NCI-H82 treated with DMSO at 0.1 percent for 48 hours (cell line): Measurements from ENCODE around the gene LRRC55.
A peak's percentile ranks its signal among the peaks of the same experiment; 100 is the strongest.

Source experiments
- DNase-seq: peaks from one replicate; lab custom pipeline; 2025; ENCODE audit not compliant: unreplicated experiment; lab: John Stamatoyannopoulos, UW

Gene LRRC55

DNA sequence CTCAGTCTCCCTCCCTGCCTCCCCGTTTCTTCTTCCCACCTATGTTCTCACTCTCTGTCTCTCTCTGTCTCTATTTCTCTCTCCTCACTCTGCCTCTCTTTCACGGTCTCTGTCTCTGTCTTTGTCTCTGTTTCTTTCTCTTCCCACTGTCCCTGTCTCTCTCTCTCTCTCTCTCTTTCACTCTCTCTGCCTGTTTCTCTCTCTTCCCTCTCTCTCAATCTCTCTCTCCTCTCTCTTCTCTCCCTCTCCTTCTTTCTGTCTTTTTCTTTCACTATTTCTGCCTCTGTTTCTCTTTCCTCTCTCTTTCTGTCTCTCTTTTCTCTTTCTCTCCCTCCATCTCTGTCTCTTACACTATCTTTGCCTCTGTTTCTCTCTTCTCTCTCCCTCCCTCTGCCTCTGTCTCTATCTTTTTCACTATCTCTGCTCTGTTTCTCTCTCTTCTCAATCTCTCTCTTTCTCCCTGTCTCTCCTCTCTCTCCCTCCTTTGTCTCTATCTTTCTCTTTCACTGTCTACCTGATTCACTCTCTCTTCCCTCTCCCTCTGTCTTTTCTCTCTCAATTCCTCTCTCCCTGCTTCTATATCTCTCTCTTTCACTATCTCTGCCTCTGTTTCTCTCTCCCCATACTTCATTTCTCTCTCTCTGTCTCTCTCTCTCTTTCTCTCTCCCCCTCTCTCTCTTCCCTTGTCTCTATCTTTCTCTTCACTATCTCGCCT, 49.9 kb downstream of the LRRC55 start:
- no peak for DNase-seq

GRCh38 chr11:57233702-57234101, 51.9 kb downstream of the LRRC55 start:
- no peak for DNase-seq

DNA sequence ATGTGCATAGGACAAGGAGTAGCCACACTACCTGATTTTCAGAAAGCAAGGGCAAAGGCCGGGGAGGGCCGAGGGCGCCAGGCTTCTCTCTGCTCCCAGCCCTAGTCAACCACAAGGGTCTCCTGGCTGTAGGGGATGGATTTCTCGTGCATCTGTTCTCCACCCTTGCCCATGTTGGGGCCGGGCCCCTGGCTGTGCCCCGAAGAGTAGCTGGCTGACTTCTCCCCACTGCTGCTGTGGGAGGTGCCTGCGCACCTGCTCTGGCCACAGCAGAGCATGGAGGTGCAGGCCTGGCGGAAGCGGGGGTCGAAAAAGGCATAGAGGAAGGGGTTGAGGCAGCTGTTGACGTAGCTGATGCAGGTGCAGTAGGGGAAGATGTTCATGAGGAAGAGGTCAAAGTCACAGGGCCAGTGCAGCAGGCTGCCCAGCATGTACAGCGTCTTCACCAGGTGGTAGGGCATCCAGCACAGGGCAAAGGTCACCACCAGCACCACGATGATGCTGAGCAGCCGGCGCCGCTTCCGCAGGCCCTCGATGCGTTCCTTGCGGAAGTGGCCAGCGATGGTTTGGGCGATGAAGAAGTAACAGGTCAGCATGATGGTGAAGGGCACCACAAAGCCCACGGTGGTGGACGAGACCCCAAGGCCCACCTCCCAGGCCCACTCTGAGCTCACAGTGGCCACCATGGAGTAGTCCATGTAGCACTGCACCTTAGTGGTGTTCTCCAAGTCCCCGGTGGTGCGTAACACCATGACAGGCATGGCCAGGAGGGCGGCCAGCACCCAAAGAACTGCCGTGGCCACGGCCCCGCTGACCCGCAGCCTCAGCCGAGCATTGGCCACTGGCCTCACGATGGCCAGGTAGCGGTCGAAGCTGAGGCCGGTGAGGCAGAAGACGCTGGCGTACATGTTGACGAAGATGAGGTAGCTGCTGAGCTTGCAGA, 54.3 kb downstream of the LRRC55 start:
- no peak for DNase-seq

DNA sequence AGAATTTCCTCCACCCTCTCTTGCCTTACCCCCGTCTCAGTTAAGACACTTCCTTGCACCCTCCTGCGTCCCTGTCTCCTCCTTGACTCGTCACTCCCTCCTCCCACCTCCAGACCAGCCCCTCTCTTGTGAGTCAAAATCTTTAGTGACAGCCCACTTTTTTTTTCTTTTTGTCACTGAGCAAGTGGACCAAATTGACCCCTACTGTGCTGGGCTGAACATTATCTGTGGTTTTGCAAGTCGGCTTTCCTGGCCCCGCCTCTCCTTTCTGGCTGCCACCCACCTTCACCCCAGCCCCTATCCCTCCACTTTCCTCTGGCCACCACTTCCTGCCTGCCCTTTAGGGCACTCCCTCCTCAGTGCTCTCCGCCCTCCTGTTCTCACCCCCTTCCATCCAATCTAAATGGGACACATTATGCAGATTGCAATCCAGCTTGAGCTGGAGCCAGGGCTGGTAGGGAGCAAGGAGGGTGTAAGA, 55.5 kb downstream of the LRRC55 start, which contains the start of gene APLNR:
Gene APLNR (minus strand): TSS at position 47 of the 478 bp plus-strand sequence. CDS start 246 bp downstream, outside the sequence.
- DNase-seq: no peak

- DNase-seq: no peak
These were observed 57.6 kb downstream of the LRRC55 start for GRCh38 chr11:57239348-57239747.

DNA sequence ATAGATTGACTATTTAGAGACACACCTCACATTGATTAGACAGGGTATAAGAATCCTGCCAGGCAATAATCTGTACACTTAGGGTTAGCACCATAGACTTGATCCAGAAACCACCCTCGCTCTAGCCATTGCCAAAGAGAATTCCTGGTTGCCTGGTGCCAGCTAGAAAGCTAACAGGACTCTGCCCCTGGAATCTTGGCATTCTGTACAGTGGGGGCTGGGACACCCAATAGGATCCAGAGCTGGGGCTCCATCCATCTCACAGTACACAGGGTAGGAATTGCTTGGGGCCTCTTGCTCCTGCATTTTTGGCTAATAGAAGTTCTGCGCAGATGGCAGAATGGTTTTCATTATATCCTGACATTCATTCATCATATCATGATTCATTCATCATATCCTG, 58.3 kb downstream of the LRRC55 start:
- no peak for DNase-seq

- peak; percentile 42 for DNase-seq
These were observed 59.0 kb downstream of the LRRC55 start for GRCh38 chr11:57240757-57241156.
